ENCODE results near the gene RPS5. TPM values are rescaled to one million over a fixed set of nuclear protein-coding genes. Genes with fewer than 3 reads are reported as not detected.
A peak's percentile ranks its signal among the peaks of the same experiment; 100 is the strongest.

RPS5 gene
- total RNA-seq, 1 experiment from 2014 or later, result 1,079 TPM

DNA sequence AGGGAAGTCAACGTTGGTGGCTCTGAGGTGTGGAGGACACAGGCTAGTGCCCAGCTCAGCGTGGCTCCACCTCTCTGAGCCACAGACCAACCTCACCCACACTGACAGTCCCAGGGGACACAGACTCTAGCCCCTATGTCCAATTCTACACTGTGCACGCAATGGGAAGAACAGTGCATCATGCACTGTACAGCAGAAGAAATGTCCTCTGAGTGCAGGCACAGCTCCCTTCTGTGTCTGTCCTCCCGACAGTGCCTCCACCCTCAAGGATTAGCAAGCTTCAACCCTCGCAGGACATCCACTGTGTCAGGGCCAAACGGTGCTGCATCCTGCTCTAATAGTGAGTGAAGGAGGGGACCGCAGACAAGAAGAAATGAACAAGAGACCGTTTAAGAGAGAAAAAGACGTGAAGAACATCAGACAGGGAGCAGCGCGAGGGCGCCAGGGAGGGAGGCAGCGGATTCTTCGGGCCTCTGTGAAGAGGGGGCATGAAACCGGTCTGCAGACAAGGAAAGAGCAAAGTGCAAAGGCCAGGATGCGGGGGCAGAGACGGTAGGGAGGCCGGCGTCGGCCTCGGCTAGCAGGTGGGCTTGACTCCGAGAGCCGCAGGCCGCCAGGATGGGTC lies 6.9 kb upstream of the RPS5 start:
- BruUV-seq (replicated peaks), result TSS peak; percentile 41

DNA sequence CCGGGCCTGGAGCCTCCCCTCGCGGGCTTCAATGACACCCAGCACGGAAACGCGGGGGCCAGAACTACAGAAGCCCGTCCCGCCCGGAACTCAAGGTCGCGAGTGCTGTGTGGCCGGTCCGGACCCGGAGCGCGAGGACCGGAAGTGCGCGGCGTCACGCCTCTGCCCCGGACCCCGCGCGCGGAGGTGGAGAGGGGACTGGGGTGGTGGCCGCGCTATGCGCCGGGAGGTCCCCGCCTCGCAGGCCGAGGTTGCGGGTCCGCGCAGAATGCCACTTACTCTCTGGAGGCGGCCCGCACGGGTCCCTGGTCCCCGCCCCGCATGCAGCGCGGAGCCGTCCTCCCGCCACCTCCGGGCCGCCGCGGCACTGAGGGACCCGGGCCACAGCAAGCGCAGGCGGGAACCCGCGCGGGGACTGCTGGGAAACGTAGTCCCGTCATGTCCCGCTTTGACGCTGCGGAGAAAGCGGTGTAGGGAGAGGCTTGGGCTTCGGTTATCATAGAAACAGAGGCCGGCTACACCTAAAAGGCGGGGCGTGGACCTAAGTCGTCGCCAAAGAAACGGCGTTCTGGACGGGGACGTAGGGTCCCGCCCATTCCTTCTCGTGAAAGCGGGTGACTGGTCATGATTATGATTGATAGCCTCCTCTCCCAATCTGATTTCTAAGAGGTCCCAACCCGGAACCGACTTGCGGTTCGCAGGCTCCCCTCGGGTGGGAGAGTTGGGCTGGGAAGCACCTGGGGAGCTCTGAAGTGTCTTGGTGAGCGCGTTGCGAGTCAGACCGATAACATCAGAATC lies 6.2 kb upstream of the RPS5 start, which contains the start of gene ZNF837:
ZNF837 (minus strand) TSS at position 369 of the 798 bp plus-strand sequence. CDS start 11,698 bp downstream, outside the sequence.
- peak within 1 kb of the TSS; percentile 81 for H3K27ac Mint-ChIP-seq (ENCODE audit: unreplicated experiment)
- no TSS peak for BruUV-seq (replicated peaks)
- H3K4me1 Mint-ChIP-seq (ENCODE audit: low read depth, unreplicated experiment), result peaks cover 30% of the 10 kb centered on the region
- CTCF ChIA-PET, result interaction anchor here (1.0 to 1.2 kb wide), 2 partner anchors 17 to 138 kb away, joined by 3 to 4 read pairs; no protein-coding TSS in a partner anchor
- no peaks in the 10 kb centered on the region for H3K9me3 Mint-ChIP-seq (ENCODE audit: low read depth, unreplicated experiment)
- intact Hi-C loops (cut with micrococcal nuclease; ENCODE audit: unreplicated experiment), result no loop called here
- TF ChIP-seq, protein P1, sequence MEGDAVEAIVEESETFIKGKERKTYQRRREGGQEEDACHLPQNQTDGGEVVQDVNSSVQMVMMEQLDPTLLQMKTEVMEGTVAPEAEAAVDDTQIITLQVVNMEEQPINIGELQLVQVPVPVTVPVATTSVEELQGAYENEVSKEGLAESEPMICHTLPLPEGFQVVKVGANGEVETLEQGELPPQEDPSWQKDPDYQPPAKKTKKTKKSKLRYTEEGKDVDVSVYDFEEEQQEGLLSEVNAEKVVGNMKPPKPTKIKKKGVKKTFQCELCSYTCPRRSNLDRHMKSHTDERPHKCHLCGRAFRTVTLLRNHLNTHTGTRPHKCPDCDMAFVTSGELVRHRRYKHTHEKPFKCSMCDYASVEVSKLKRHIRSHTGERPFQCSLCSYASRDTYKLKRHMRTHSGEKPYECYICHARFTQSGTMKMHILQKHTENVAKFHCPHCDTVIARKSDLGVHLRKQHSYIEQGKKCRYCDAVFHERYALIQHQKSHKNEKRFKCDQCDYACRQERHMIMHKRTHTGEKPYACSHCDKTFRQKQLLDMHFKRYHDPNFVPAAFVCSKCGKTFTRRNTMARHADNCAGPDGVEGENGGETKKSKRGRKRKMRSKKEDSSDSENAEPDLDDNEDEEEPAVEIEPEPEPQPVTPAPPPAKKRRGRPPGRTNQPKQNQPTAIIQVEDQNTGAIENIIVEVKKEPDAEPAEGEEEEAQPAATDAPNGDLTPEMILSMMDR (IDR thresholded peaks at IDR 0.05; ENCODE audit: unreplicated experiment), result no peak
- DNase-seq, result peak; percentile 99
- H3K27me3 Mint-ChIP-seq (ENCODE audit: unreplicated experiment), result no peaks in the 10 kb centered on the region
- peaks cover 53% of the 10 kb centered on the region for H3K36me3 Mint-ChIP-seq (ENCODE audit: insufficient read depth, unreplicated experiment)
- peak within 1 kb of the TSS; percentile 76 for H3K4me3 Mint-ChIP-seq (ENCODE audit: low read depth, unreplicated experiment)

More for the DNA sequence above, 6.9 kb upstream of the RPS5 start:
- intact Hi-C loops (cut with micrococcal nuclease; ENCODE audit: unreplicated experiment), result no loop called here
- Mint-ChIP-seq H3K4me3 (ENCODE audit: low read depth, unreplicated experiment) (peak overlapping the region; percentile 76), H3K27ac (ENCODE audit: unreplicated experiment) (peak overlapping the region; percentile 81), H3K9me3 (ENCODE audit: low read depth, unreplicated experiment) (no peaks in the 10 kb centered on the region), H3K4me1 (ENCODE audit: low read depth, unreplicated experiment) (peaks cover 23% of the 10 kb centered on the region), H3K27me3 (ENCODE audit: unreplicated experiment) (no peaks in the 10 kb centered on the region), H3K36me3 (ENCODE audit: insufficient read depth, unreplicated experiment) (peaks cover 46% of the 10 kb centered on the region)
- TF ChIP-seq, protein P1 (IDR thresholded peaks at IDR 0.05; ENCODE audit: unreplicated experiment), result no peak
- CTCF ChIA-PET, result interaction anchor here (0.6 to 1.0 kb wide), 3 partner anchors 16 to 1782 kb away, joined by 3 read pairs; partner anchors contain the start of gene ZNF497
- DNase-seq, result no peak

DNA sequence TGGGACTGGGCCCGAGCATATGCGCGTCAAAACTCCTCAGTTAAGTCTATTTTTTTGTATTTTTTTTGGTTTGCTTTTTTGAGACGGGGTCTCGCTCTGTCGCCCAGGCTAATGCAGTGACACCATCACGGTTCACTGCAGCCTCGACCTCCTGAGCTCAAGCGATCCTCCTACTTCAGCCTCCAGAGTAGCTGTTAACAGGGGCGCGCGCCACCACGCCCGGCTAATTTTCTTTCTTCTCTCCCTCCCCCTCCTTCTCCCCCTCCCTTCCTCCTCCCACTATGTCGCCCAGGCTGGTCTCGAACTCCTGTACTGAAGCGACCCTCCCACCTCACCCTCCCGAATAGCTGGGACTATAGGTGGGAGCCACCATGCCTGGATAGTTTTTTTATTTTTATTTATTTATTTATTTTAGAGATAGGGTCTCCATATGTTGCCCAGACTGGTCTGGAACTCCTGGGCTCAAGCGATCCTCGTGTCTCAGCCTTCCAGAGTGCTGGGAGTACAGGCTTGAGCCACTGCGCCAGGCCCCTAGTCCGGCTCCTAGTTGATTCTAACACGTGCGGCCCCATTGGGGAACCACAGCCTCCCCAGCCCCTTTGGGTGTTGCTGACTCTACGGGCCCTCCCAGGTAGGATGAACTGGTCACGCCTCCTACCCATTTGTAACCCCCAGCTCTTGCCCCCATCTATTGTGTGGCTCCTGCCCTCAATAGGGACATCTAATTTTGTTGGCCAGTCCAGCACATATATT lies 5.4 kb upstream of the RPS5 start:
- TSS peak; percentile 74 for BruUV-seq (replicated peaks)
- no peaks in the 10 kb centered on the region for H3K27me3 Mint-ChIP-seq (ENCODE audit: unreplicated experiment)
- TF ChIP-seq, protein P1 (IDR thresholded peaks at IDR 0.05; ENCODE audit: unreplicated experiment), result no peak
- no peak for DNase-seq
- H3K36me3 Mint-ChIP-seq (ENCODE audit: insufficient read depth, unreplicated experiment), result peaks cover 61% of the 10 kb centered on the region
- CTCF ChIA-PET, result interaction anchor here (1.2 kb wide), 1 partner anchor 137 kb away, joined by 4 read pairs; no protein-coding TSS in a partner anchor
- no peaks in the 10 kb centered on the region for H3K9me3 Mint-ChIP-seq (ENCODE audit: low read depth, unreplicated experiment)
- peak overlapping the region; percentile 81 for H3K27ac Mint-ChIP-seq (ENCODE audit: unreplicated experiment)
- intact Hi-C loops (cut with micrococcal nuclease; ENCODE audit: unreplicated experiment), result no loop called here
- peaks cover 34% of the 10 kb centered on the region for H3K4me1 Mint-ChIP-seq (ENCODE audit: low read depth, unreplicated experiment)
- peak overlapping the region; percentile 76 for H3K4me3 Mint-ChIP-seq (ENCODE audit: low read depth, unreplicated experiment)

DNA sequence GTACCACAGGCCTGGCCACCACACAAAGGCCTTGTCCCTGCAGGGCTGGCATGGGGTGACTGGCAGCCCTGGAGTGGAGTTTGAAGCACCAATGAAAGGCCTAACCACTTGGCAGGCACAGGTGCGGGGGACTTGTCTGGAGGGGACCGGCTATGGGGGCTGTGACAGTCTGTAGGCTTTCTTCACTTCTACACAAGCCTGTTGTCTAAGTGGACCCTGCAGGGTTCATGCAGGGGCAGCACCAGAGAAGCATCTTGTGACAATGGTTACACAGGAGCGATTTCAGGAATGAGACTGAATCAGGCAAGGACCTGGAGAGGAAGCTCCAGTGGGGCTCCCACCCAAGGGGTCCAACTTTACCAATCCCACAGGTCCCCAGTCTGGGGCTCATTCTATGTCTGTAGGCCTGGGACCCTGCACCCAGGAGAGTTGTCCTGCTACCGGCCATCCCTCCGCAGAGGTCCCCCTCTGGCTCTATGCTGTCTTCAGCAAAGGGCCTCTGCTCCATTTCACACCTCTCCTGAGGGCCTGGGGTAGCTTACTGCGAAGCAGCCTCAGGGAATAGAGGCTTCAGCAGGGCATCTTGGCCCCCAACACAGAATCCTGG lies 4.0 kb upstream of the RPS5 start:
- Mint-ChIP-seq H3K36me3 (ENCODE audit: insufficient read depth, unreplicated experiment) (peaks cover 76% of the 10 kb centered on the region), H3K27ac (ENCODE audit: unreplicated experiment) (no peak overlapping the region), H3K9me3 (ENCODE audit: low read depth, unreplicated experiment) (no peaks in the 10 kb centered on the region), H3K27me3 (ENCODE audit: unreplicated experiment) (no peaks in the 10 kb centered on the region), H3K4me1 (ENCODE audit: low read depth, unreplicated experiment) (peaks cover 39% of the 10 kb centered on the region), H3K4me3 (ENCODE audit: low read depth, unreplicated experiment) (no peak overlapping the region)
- BruUV-seq (replicated peaks), result no TSS peak
- TF ChIP-seq, protein P1 (IDR thresholded peaks at IDR 0.05; ENCODE audit: unreplicated experiment), result no peak
- CTCF ChIA-PET, result no interaction called here
- intact Hi-C loops (cut with micrococcal nuclease; ENCODE audit: unreplicated experiment), result no loop called here
- DNase-seq, result no peak

Measured in Calu3 (cell line).